Mesenchymal stem cell (in vitro differentiated cells and primary cell): ENCODE results near the gene SMIM41.
A peak's percentile ranks its signal among the peaks of the same experiment; 100 is the strongest.

ENCODE experiments used
- DNase-seq: peaks from one replicate; pipeline ENCODE4 v3.0.0-alpha.2; 2013
- H2AFZ ChIP-seq: one replicate; pipeline ENCODE4 v1.6.1; 2013; ENCODE audit warnings: low read depth, mild to moderate bottlenecking, control low read depth, inconsistent platforms, low read length, moderate library complexity
- H2AK5ac ChIP-seq: 2 replicates; pipeline ENCODE4 v1.6.1; 2013; ENCODE audit warnings: low read length, moderate library complexity, mild to moderate bottlenecking, inconsistent platforms; ENCODE audit not compliant: severe bottlenecking
- H2BK120ac ChIP-seq: one replicate; pipeline ENCODE4 v1.6.1; 2013; ENCODE audit warnings: low read depth, mild to moderate bottlenecking, inconsistent platforms, low read length, moderate library complexity
- H2BK12ac ChIP-seq, 2 experiments: one replicate each; pipeline ENCODE4 v1.6.1; 2013; ENCODE audit warnings: inconsistent platforms in 2 of 2, low read length in 2 of 2, mild to moderate bottlenecking in 2 of 2, moderate library complexity in 2 of 2, control low read depth in 1 of 2
- H2BK15ac ChIP-seq: one replicate; pipeline ENCODE4 v1.6.1; 2013; ENCODE audit warnings: mild to moderate bottlenecking, low read depth, inconsistent platforms; ENCODE audit not compliant: poor library complexity, severe bottlenecking
- H2BK5ac ChIP-seq: 2 replicates; pipeline ENCODE4 v1.6.1; 2013; ENCODE audit warnings: low read depth, mild to moderate bottlenecking, low read length, control low read depth, inconsistent platforms; ENCODE audit not compliant: poor library complexity, severe bottlenecking
- H3K14ac ChIP-seq, 2 experiments: one replicate each; pipeline ENCODE4 v1.6.1; 2013; ENCODE audit warnings: inconsistent platforms in 2 of 2, low read length in 2 of 2, control low read depth in 1 of 2, mild to moderate bottlenecking in 1 of 2, moderate library complexity in 1 of 2
- H3K18ac ChIP-seq, 2 experiments: one replicate each; pipeline ENCODE4 v1.6.1; 2013; ENCODE audit warnings: inconsistent platforms in 2 of 2, low read length in 2 of 2, control low read depth in 1 of 2, low read depth in 1 of 2, mild to moderate bottlenecking in 1 of 2
- H3K23ac ChIP-seq, 2 experiments: one replicate each; pipeline ENCODE4 v1.6.1; 2013; ENCODE audit warnings: inconsistent platforms in 2 of 2, low read length in 2 of 2, mild to moderate bottlenecking in 2 of 2, moderate library complexity in 2 of 2, control low read depth in 1 of 2
- H3K27ac ChIP-seq: 2 replicates; pipeline ENCODE4 v1.5.1; 2013; ENCODE audit warnings: mild to moderate bottlenecking, moderate library complexity, low read length, control low read depth, inconsistent platforms; ENCODE audit not compliant: poor library complexity, severe bottlenecking
- H3K27me3 ChIP-seq, 2 experiments: 2 replicates each; pipeline versions ENCODE4 v1.6.1 to v1.7.0; 2013; ENCODE audit warnings: low read length in 2 of 2, mild to moderate bottlenecking in 2 of 2, moderate library complexity in 2 of 2, control low read depth in 1 of 2, inconsistent platforms in 1 of 2; ENCODE audit not compliant: control insufficient read depth in 1 of 2, insufficient read depth in 1 of 2
- H3K36me3 ChIP-seq, 2 experiments: 2 replicates each; pipeline versions ENCODE4 v1.6.1 to v1.7.0; 2013; ENCODE audit warnings: low read length in 2 of 2, control low read depth in 1 of 2, inconsistent platforms in 1 of 2, low read depth in 1 of 2, mild to moderate bottlenecking in 1 of 2; ENCODE audit not compliant: insufficient read depth in 2 of 2, control insufficient read depth in 1 of 2
- H3K4ac ChIP-seq, 2 experiments: one replicate each; pipeline ENCODE4 v1.6.1; 2013; ENCODE audit warnings: inconsistent platforms in 2 of 2, low read length in 2 of 2, mild to moderate bottlenecking in 2 of 2, moderate library complexity in 2 of 2, control low read depth in 1 of 2, low read depth in 1 of 2
- H3K4me1 ChIP-seq: 2 replicates; pipeline ENCODE4 v1.6.1; 2013; ENCODE audit warnings: low read depth, low read length, control low read depth; ENCODE audit not compliant: control insufficient read depth, insufficient read depth
- H3K4me2 ChIP-seq: 2 replicates; pipeline ENCODE4 v1.6.1; 2013; ENCODE audit warnings: low read length, mild to moderate bottlenecking, inconsistent platforms; ENCODE audit not compliant: poor library complexity, severe bottlenecking
- H3K4me3 ChIP-seq, 2 experiments: 2 replicates each; pipeline versions ENCODE4 v1.5.1 to v1.7.0; 2013; ENCODE audit warnings: low read length in 2 of 2, mild to moderate bottlenecking in 2 of 2, control low read depth in 1 of 2, low read depth in 1 of 2; ENCODE audit not compliant: insufficient read depth in 1 of 2
- H3K79me1 ChIP-seq: replicated peaks from 2 replicates; pipeline ENCODE4 v1.6.1; 2013; ENCODE audit warnings: mild to moderate bottlenecking, control low read depth, low read length, inconsistent platforms; ENCODE audit not compliant: poor library complexity, severe bottlenecking
- H3K9ac ChIP-seq: 2 replicates; pipeline ENCODE4 v1.7.0; 2013; ENCODE audit warnings: mild to moderate bottlenecking, low read length, moderate library complexity
- H3K9me3 ChIP-seq: 2 replicates; pipeline ENCODE4 v1.7.0; 2013; ENCODE audit warnings: mild to moderate bottlenecking, low read length; ENCODE audit not compliant: control insufficient read depth
- H4K8ac ChIP-seq: one replicate; pipeline ENCODE4 v1.6.1; 2013; ENCODE audit warnings: inconsistent platforms, mild to moderate bottlenecking, low read length, moderate library complexity
- H4K91ac ChIP-seq: one replicate; pipeline ENCODE4 v1.6.1; 2013; ENCODE audit warnings: mild to moderate bottlenecking, low read length, inconsistent platforms
- whole genome bisulfite sequencing: methylation state at CpG from one replicate; pipeline ENCODE4 v1.1.7; 2013; ENCODE audit warnings: mixed read lengths; 5-methylcytosine and 5-hydroxymethylcytosine counted together

The SMIM41 gene

GRCh38 chr12:52059582-52060497 lies 19.7 kb upstream of the SMIM41 start:
- Histone ChIP-seq H2BK12ac (no peak overlapping the region), H3K79me1 (no peaks in the 10 kb centered on the region), H2BK5ac (no peak overlapping the region), H2AK5ac (no peak overlapping the region), H4K8ac (no peak overlapping the region), H3K4me3 (no peak overlapping the region), H3K4ac (no peak overlapping the region), H2BK15ac (no peak overlapping the region), H3K18ac (no peak overlapping the region), H3K36me3 (peaks cover 0 to 16% of the 10 kb centered on the region in 2 experiments), H3K14ac (no peak overlapping the region), H3K27ac (no peak overlapping the region), H3K9me3 (no peaks in the 10 kb centered on the region), H3K4me1 (peaks cover 4% of the 10 kb centered on the region), H2AFZ (no peak overlapping the region), H3K27me3 (no peaks in the 10 kb centered on the region), H3K4me2 (no peak overlapping the region), H4K91ac (no peak overlapping the region), H2BK120ac (no peak overlapping the region), H3K23ac (no peak overlapping the region), H3K9ac (no peak overlapping the region)
- WGBS = 86% methylated on average over 9 of the region's 12 CpGs
- DNase-seq = peak; percentile 88

GRCh38 chr12:52060498-52061177 lies 18.9 kb upstream of the SMIM41 start:
- no peak overlapping the region for H2AFZ ChIP-seq
- DNase-seq = peak; percentile 77
- no peak overlapping the region for H2BK120ac ChIP-seq
- 91% methylated on average over 8 of the region's 14 CpGs for WGBS
- H3K9me3 ChIP-seq = no peaks in the 10 kb centered on the region
- no peak overlapping the region for H3K23ac ChIP-seq
- no peak overlapping the region for H3K4me3 ChIP-seq
- H2BK5ac ChIP-seq = no peak overlapping the region
- H3K79me1 ChIP-seq = no peaks in the 10 kb centered on the region
- no peak overlapping the region for H3K18ac ChIP-seq
- no peak overlapping the region for H3K4me2 ChIP-seq
- no peak overlapping the region for H3K27ac ChIP-seq
- no peak overlapping the region for H2AK5ac ChIP-seq
- H4K91ac ChIP-seq = peak overlapping the region; percentile 34
- peaks cover 0 to 16% of the 10 kb centered on the region in 2 experiments for H3K36me3 ChIP-seq
- peak overlapping the region; percentile 32 for H4K8ac ChIP-seq
- no peak overlapping the region for H3K14ac ChIP-seq
- H2BK12ac ChIP-seq = no peak overlapping the region
- no peak overlapping the region for H3K9ac ChIP-seq
- no peak overlapping the region for H3K4ac ChIP-seq
- peaks cover 4% of the 10 kb centered on the region for H3K4me1 ChIP-seq
- H3K27me3 ChIP-seq = no peaks in the 10 kb centered on the region
- H2BK15ac ChIP-seq = no peak overlapping the region

- H3K27ac ChIP-seq = no peak overlapping the region
- no peak overlapping the region for H3K14ac ChIP-seq
- H2AFZ ChIP-seq = no peak overlapping the region
- H2BK12ac ChIP-seq = no peak overlapping the region
- H3K4me3 ChIP-seq = no peak overlapping the region
- H3K36me3 ChIP-seq = peaks cover 0 to 16% of the 10 kb centered on the region in 2 experiments
- no peak overlapping the region for H3K4ac ChIP-seq
- H2BK5ac ChIP-seq = no peak overlapping the region
- H3K9me3 ChIP-seq = no peaks in the 10 kb centered on the region
- H2BK15ac ChIP-seq = no peak overlapping the region
- H4K8ac ChIP-seq = no peak overlapping the region
- peak; percentile 54 for DNase-seq
- WGBS = 86% methylated on average over 10 of the region's 12 CpGs
- peaks cover 4% of the 10 kb centered on the region for H3K4me1 ChIP-seq
- H2BK120ac ChIP-seq = no peak overlapping the region
- H3K27me3 ChIP-seq = peaks cover 0 to 4% of the 10 kb centered on the region in 2 experiments
- no peak overlapping the region for H3K4me2 ChIP-seq
- no peak overlapping the region for H4K91ac ChIP-seq
- no peak overlapping the region for H2AK5ac ChIP-seq
- H3K79me1 ChIP-seq = no peaks in the 10 kb centered on the region
- no peak overlapping the region for H3K9ac ChIP-seq
- no peak overlapping the region for H3K18ac ChIP-seq
- H3K23ac ChIP-seq = no peak overlapping the region
Observed at GRCh38 chr12:52061470-52062166, 17.9 kb upstream of the SMIM41 start.
